H1 (cell line): ENCODE measurements around the gene ATG2B. TPM values are rescaled to one million over a fixed set of nuclear protein-coding genes. Genes with fewer than 3 reads are reported as not detected.

Experiments used
- CTCF ChIA-PET: fragments of 300-600 bp; sonication (Branson Sonifier 250); formaldehyde crosslinking; loops from one replicate; lab custom pipeline; 2021; ENCODE audit not compliant: partially characterized antibody; lab: Charles Lee
- POLR2A ChIA-PET: fragments of 300-600 bp; sonication (Branson Sonifier 250); formaldehyde crosslinking; loops from one replicate; lab custom pipeline; 2021; ENCODE audit warnings: inconsistent platforms; ENCODE audit not compliant: partially characterized antibody; lab: Charles Lee
- DNase-seq, 2 experiments: peaks; one replicate each; pipeline versions ENCODE4 v3.0.0 to v3.0.0-alpha.2; 2010 to 2022; ENCODE audit warnings: low spot score in 2 of 2, low read depth in 1 of 2, mixed read lengths in 1 of 2
- FAIRE-seq: peaks from 2 replicates; lab custom pipeline; 2011; peaks lifted over from hg19 to GRCh38; lab: Jason Lieb, UNC
- H2AFZ ChIP-seq: 2 replicates; pipeline ENCODE4 v1.8.1; 2012; ENCODE audit warnings: low read length, inconsistent platforms
- H2AK5ac ChIP-seq: 2 replicates; pipeline ENCODE4 v1.6.1; 2013; ENCODE audit warnings: low read depth, low read length
- H2BK120ac ChIP-seq: replicated peaks from 2 replicates; pipeline ENCODE3; 2013; ENCODE audit warnings: low read depth, low read length, inconsistent platforms
- H2BK12ac ChIP-seq: 2 replicates; pipeline ENCODE4 v1.6.1; 2013; ENCODE audit warnings: low read depth, low read length
- H2BK15ac ChIP-seq: 2 replicates; pipeline ENCODE4 v1.6.1; 2013; ENCODE audit warnings: low read length
- H2BK20ac ChIP-seq: 2 replicates; pipeline ENCODE4 v1.6.1; 2013; ENCODE audit warnings: low read length
- H2BK5ac ChIP-seq: 2 replicates; pipeline ENCODE4 v1.6.1; 2013; ENCODE audit warnings: low read depth, low read length
- H3K14ac ChIP-seq: 2 replicates; pipeline ENCODE4 v1.6.1; 2013; ENCODE audit warnings: inconsistent platforms; ENCODE audit not compliant: insufficient read length
- H3K18ac ChIP-seq: 2 replicates; pipeline ENCODE4 v1.6.1; 2013; ENCODE audit warnings: low read length; ENCODE audit errors: extremely low read depth
- H3K23ac ChIP-seq: 2 replicates; pipeline ENCODE4 v1.6.1; 2013; ENCODE audit warnings: inconsistent platforms; ENCODE audit not compliant: insufficient read length
- H3K23me2 ChIP-seq: 2 replicates; pipeline ENCODE4 v1.6.1; 2013; ENCODE audit warnings: low read depth, low read length
- H3K27ac ChIP-seq: 2 replicates; pipeline ENCODE4 v1.6.1; 2011; ENCODE audit warnings: low read depth, low read length, inconsistent platforms
- H3K27me3 ChIP-seq, 4 experiments: replicated peaks in 1 of 4; 1 replicate in 1 of 4; 2 replicates in 3 of 4; pipeline versions ENCODE4 v1.6.1 to v1.8.1; 2011 to 2013; ENCODE audit warnings: low read length in 3 of 4, mild to moderate bottlenecking in 3 of 4, inconsistent platforms in 2 of 4, mixed read lengths in 2 of 4, moderate library complexity in 1 of 4; ENCODE audit not compliant: control insufficient read depth in 3 of 4, insufficient read depth in 3 of 4; ENCODE audit errors: extremely low read depth in 1 of 4
- H3K36me3 ChIP-seq, 4 experiments: 2 replicates each; pipeline versions ENCODE4 v1.6.1 to v1.8.1; 2011 to 2013; ENCODE audit warnings: mild to moderate bottlenecking in 4 of 4, low read length in 3 of 4, moderate library complexity in 2 of 4, control low read depth in 1 of 4, inconsistent platforms in 1 of 4; ENCODE audit not compliant: insufficient read depth in 4 of 4, control insufficient read depth in 2 of 4
- H3K4ac ChIP-seq: replicated peaks from 2 replicates; pipeline ENCODE3; 2013; ENCODE audit warnings: low read length, low read depth, mixed read lengths, inconsistent platforms; ENCODE audit not compliant: insufficient read length
- H3K4me1 ChIP-seq, 4 experiments: replicated peaks in 1 of 4; 1 replicate in 1 of 4; 2 replicates in 3 of 4; pipeline versions ENCODE4 v1.6.1 to v1.8.1; 2011 to 2013; ENCODE audit warnings: low read length in 3 of 4, inconsistent platforms in 2 of 4, mixed read lengths in 1 of 4; ENCODE audit not compliant: insufficient read depth in 4 of 4, control insufficient read depth in 3 of 4
- H3K4me2 ChIP-seq, 2 experiments: 2 replicates each; pipeline versions ENCODE4 v1.6.1 to v1.8.1; 2011 to 2013; ENCODE audit warnings: low read depth in 2 of 2, low read length in 2 of 2, control low read depth in 1 of 2, inconsistent platforms in 1 of 2, mild to moderate bottlenecking in 1 of 2; ENCODE audit not compliant: insufficient read depth in 1 of 2
- H3K4me3 ChIP-seq, 4 experiments: fragments of 200-600, 300-600 bp in 1 of 4; sonication (generic), shearing (Covaris generic), sonication (Bioruptor Twin) in 1 of 4; 2 replicates each; pipeline versions ENCODE4 v1.5.1 to v1.8.1; 2011 to 2016; ENCODE audit warnings: low read length in 4 of 4, low read depth in 3 of 4, control low read depth in 2 of 4, inconsistent platforms in 2 of 4, mild to moderate bottlenecking in 2 of 4, mixed read lengths in 1 of 4, moderate library complexity in 1 of 4; ENCODE audit not compliant: insufficient read depth in 2 of 4; ENCODE audit errors: extremely low read depth in 1 of 4
- H3K56ac ChIP-seq: replicated peaks from 2 replicates; pipeline ENCODE3; 2013; ENCODE audit warnings: low read depth, mild to moderate bottlenecking, mixed read lengths, low read length, inconsistent platforms; ENCODE audit not compliant: insufficient read length
- H3K79me1 ChIP-seq: 2 replicates; pipeline ENCODE4 v1.6.1; 2013; ENCODE audit warnings: low read depth, low read length, control low read depth
- H3K79me2 ChIP-seq, 2 experiments: 2 replicates each; pipeline versions ENCODE4 v1.6.1 to v1.8.1; 2012 to 2013; ENCODE audit warnings: low read length in 2 of 2, mild to moderate bottlenecking in 2 of 2, inconsistent platforms in 1 of 2; ENCODE audit not compliant: insufficient read depth in 2 of 2, control insufficient read depth in 1 of 2
- H3K9ac ChIP-seq, 4 experiments: replicated peaks in 1 of 4; 1 replicate in 1 of 4; 2 replicates in 3 of 4; pipeline versions ENCODE4 v1.6.1 to v1.8.1; 2011 to 2013; ENCODE audit warnings: low read depth in 3 of 4, low read length in 3 of 4, control low read depth in 2 of 4, mild to moderate bottlenecking in 2 of 4, moderate library complexity in 2 of 4, inconsistent platforms in 1 of 4; ENCODE audit errors: extremely low read depth in 1 of 4
- H3K9me3 ChIP-seq, 2 experiments: 2 replicates each; pipeline versions ENCODE4 v1.6.1 to v1.8.1; 2012 to 2013; ENCODE audit warnings: mild to moderate bottlenecking in 2 of 2, moderate library complexity in 2 of 2, control low read depth in 1 of 2, inconsistent platforms in 1 of 2, low read depth in 1 of 2, low read length in 1 of 2, mixed read lengths in 1 of 2; ENCODE audit not compliant: insufficient read depth in 2 of 2
- H4K20me1 ChIP-seq, 2 experiments: replicated peaks in 1 of 2; 2 replicates each; pipeline versions ENCODE3 to v1.8.1; 2011 to 2013; ENCODE audit warnings: inconsistent platforms in 2 of 2, low read length in 2 of 2, mild to moderate bottlenecking in 1 of 2; ENCODE audit not compliant: insufficient read depth in 2 of 2, control insufficient read depth in 1 of 2
- H4K5ac ChIP-seq: 2 replicates; pipeline ENCODE4 v1.6.1; 2013; ENCODE audit warnings: low read length, low read depth, mixed read lengths, inconsistent platforms; ENCODE audit not compliant: insufficient read length
- H4K8ac ChIP-seq: 2 replicates; pipeline ENCODE4 v1.8.0; 2013; ENCODE audit warnings: mild to moderate bottlenecking, moderate library complexity, low read length, inconsistent platforms; ENCODE audit not compliant: insufficient read depth; ENCODE audit errors: extremely low read depth
- H4K91ac ChIP-seq: replicated peaks from 2 replicates; pipeline ENCODE3; 2013; ENCODE audit warnings: low read length, mixed read lengths, inconsistent platforms; ENCODE audit not compliant: insufficient read length
- CBX5 ChIP-seq: fragments of 300-800, 300-1000 bp; sonication (generic); IDR thresholded peaks from 2 replicates; pipeline ENCODE4 v1.7.1; 2016; ENCODE audit warnings: antibody characterized with exemption, low read length, low read depth
- CBX8 ChIP-seq: fragments of 300-800, 300-1000 bp; sonication (generic); IDR thresholded peaks from 2 replicates; pipeline ENCODE4 v1.7.1; 2016; ENCODE audit warnings: low read depth, low read length, borderline replicate concordance
- CHD1 ChIP-seq: IDR thresholded peaks from 2 replicates; pipeline ENCODE4 v1.6.1; 2012; ENCODE audit warnings: low read depth, low read length, improper control_type of control experiment
- CHD2 ChIP-seq: IDR thresholded peaks from 2 replicates; pipeline ENCODE4 v1.6.1; 2012; ENCODE audit warnings: low read length, improper control_type of control experiment
- HDAC2 ChIP-seq, 2 experiments: fragments of 300-600 bp in 1 of 2; sonication (generic) in 1 of 2; IDR thresholded peaks; 2 replicates each; pipeline ENCODE4 v1.6.1; 2011 to 2012; ENCODE audit warnings: low read depth in 2 of 2, low read length in 2 of 2, mild to moderate bottlenecking in 2 of 2, moderate library complexity in 2 of 2, borderline replicate concordance in 1 of 2, inconsistent platforms in 1 of 2
- RBBP5 ChIP-seq: IDR thresholded peaks from 2 replicates; pipeline ENCODE4 v1.7.1; 2012; ENCODE audit warnings: low read depth, mild to moderate bottlenecking, inconsistent platforms, low read length, moderate library complexity, borderline replicate concordance
- RNF2 ChIP-seq: fragments of 200-900, 300-1000 bp; sonication (generic); IDR thresholded peaks from 2 replicates; pipeline ENCODE4 v1.7.1; 2016; ENCODE audit warnings: borderline replicate concordance, low read depth, mild to moderate bottlenecking, antibody characterized with exemption, low read length; ENCODE audit not compliant: poor library complexity, severe bottlenecking; ENCODE audit errors: missing control alignments
- SIN3A ChIP-seq, 2 experiments: IDR thresholded peaks in 1 of 2; conservative IDR thresholded peaks in 1 of 2; 2 replicates each; pipeline ENCODE4 v1.6.1; 2011 to 2012; ENCODE audit warnings: low read length in 2 of 2, improper control_type of control experiment in 1 of 2, low read depth in 1 of 2, mild to moderate bottlenecking in 1 of 2
- SP4 ChIP-seq: IDR thresholded peaks from 2 replicates; pipeline ENCODE4 v1.6.1; 2012; ENCODE audit warnings: low read length, inconsistent platforms
- WGBS, 2 experiments: shearing (Covaris generic) in 1 of 2; methylation state at CpG; one replicate each; pipeline versions ENCODE4 v1.1.6 to v1.1.7; 2013 to 2015; ENCODE audit warnings: low lambda C conversion rate in 2 of 2, mixed read lengths in 2 of 2, inconsistent platforms in 1 of 2, low coverage in 1 of 2, missing lambda C conversion rate in 1 of 2; ENCODE audit not compliant: insufficient replicate concordance in 2 of 2, insufficient coverage in 1 of 2, insufficient read length in 1 of 2; ENCODE audit errors: extremely low coverage in 1 of 2, missing lambda C conversion rate in 1 of 2; 5-methylcytosine and 5-hydroxymethylcytosine counted together
- polyA plus RNA-seq, 7 experiments: library from polyadenylated mRNA; depleted of rRNA in 3 of 7; stranded (reverse) in 5 of 7; unstranded in 2 of 7; fragments of >200 nt in 5 of 7; fragments of 200-250 nt in 2 of 7; gene quantifications; 1 replicate in 5 of 7; 2 replicates in 1 of 7; 4 replicates in 1 of 7; pipeline versions ENCODE4 v1.2.1 to v1.2.3, GENCODE V29; 2011 to 2013; ENCODE audit warnings: missing spikeins in 2 of 7, mixed read lengths in 2 of 7
- total RNA-seq: library from RNA; stranded (reverse); fragmentation: NEBNext Ultra II Directional; extraction: Animal tissue kit (Norgen Biotek cat#: 25700); gene quantifications from 2 replicates; pipeline ENCODE4 v1.2.1, GENCODE V29; 2021
- TF ChIP-seq, protein P1 (sequence below): IDR thresholded peaks from 2 replicates; pipeline ENCODE4 v1.6.1; 2011; ENCODE audit warnings: low read length, improper control_type of control experiment
- TF ChIP-seq, protein P2 (sequence below): IDR thresholded peaks from 2 replicates; pipeline ENCODE4 v1.6.1; 2011; ENCODE audit warnings: low read depth, mild to moderate bottlenecking, low read length; ENCODE audit not compliant: insufficient read depth

Gene ATG2B
- total and polyA plus RNA-seq, 2 of the 8 experiments (the other 6 are each of a cell fraction or from before 2014, with no cell fraction given), result 4.6 to 14.4 TPM

DNA sequence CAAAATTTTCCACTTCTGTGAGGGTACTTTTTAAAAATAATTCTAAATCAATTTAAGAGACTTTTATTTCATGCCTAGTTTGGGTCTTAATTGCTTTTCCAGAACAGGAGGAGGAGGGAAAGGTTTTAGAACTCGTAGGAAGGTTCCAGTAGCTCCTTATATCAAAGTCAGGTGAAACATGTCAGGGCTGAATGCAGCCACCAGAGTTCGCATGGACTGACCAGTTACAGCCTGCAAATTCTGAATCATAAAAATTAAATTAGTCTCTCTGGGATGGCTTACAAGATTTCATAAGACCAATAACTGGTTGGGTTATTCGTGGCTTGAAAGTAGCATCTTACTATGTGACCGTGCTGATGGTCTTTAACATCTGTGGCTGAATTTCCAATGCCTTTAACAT, 106.7 kb downstream of the ATG2B start:
- no peak overlapping the region for H2BK5ac ChIP-seq
- H3K27me3 ChIP-seq, result no peaks in the 10 kb centered on the region
- ChIA-PET POLR2A (interaction anchor here (0.7 kb wide), 1 partner anchor 11 kb away, joined by 3 read pairs; no protein-coding TSS in a partner anchor), CTCF (interaction anchor here (1.0 to 2.6 kb wide), 4 partner anchors 9 to 158 kb away, joined by 3 to 7 read pairs (median 4); no protein-coding TSS in a partner anchor)
- H3K36me3 ChIP-seq, result no peaks in the 10 kb centered on the region
- H3K9ac ChIP-seq, result no peak overlapping the region
- H3K18ac ChIP-seq, result no peak overlapping the region
- H2AK5ac ChIP-seq, result no peak overlapping the region
- no peaks in the 10 kb centered on the region for H3K79me1 ChIP-seq
- no peak overlapping the region for H3K4ac ChIP-seq
- DNase-seq (no peak), FAIRE-seq (no peak)
- H3K4me1 ChIP-seq, result no peaks in the 10 kb centered on the region; a peak in 1 of 7 replicates
- H2BK20ac ChIP-seq, result no peak overlapping the region
- H3K4me3 ChIP-seq, result no peak overlapping the region
- H3K23me2 ChIP-seq, result no peaks in the 10 kb centered on the region
- no peak overlapping the region for H3K56ac ChIP-seq
- peaks cover 0 to 7% of the 10 kb centered on the region in 2 experiments; a peak in 2 of 4 replicates for H3K9me3 ChIP-seq
- no peak overlapping the region for H2BK120ac ChIP-seq
- no peak overlapping the region for H4K91ac ChIP-seq
- WGBS, 2 experiments, result 87% methylated on average over 4 of the region's 4 CpGs; no CpG with 5 or more reads in 1 of the 2 experiments
- no peaks in the 10 kb centered on the region for H4K20me1 ChIP-seq
- H3K79me2 ChIP-seq, result no peaks in the 10 kb centered on the region
- H2AFZ ChIP-seq, result no peak overlapping the region
- no peak overlapping the region for H2BK12ac ChIP-seq
- no peak overlapping the region for H4K5ac ChIP-seq
- no peak overlapping the region for H3K4me2 ChIP-seq
- no peak overlapping the region for H3K27ac ChIP-seq
- H3K14ac ChIP-seq, result no peak overlapping the region
- no peak overlapping the region for H4K8ac ChIP-seq
- no peak overlapping the region for H3K23ac ChIP-seq
- no peak overlapping the region for H2BK15ac ChIP-seq
- TF ChIP-seq RBBP5 (no peak), CHD1 (no peak), SP4 (no peak), SIN3A (conservative IDR thresholded peaks at IDR 0.05 in 1 of 2, IDR thresholded peaks at IDR 0.05 in 1 of 2; ENCODE audit: low read depth in 1 of 2, low read length in 2 of 2) (no peak), CBX5 (no peak), RNF2 (no peak), CBX8 (no peak), CHD2 (no peak), HDAC2 (IDR thresholded peaks at IDR 0.05; ENCODE audit: borderline replicate concordance in 1 of 2, low read depth in 2 of 2, low read length in 2 of 2) (no peak)
- TF ChIP-seq, protein P1, sequence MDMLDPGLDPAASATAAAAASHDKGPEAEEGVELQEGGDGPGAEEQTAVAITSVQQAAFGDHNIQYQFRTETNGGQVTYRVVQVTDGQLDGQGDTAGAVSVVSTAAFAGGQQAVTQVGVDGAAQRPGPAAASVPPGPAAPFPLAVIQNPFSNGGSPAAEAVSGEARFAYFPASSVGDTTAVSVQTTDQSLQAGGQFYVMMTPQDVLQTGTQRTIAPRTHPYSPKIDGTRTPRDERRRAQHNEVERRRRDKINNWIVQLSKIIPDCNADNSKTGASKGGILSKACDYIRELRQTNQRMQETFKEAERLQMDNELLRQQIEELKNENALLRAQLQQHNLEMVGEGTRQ, result no peak
- TF ChIP-seq, protein P2, sequence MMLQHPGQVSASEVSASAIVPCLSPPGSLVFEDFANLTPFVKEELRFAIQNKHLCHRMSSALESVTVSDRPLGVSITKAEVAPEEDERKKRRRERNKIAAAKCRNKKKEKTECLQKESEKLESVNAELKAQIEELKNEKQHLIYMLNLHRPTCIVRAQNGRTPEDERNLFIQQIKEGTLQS, result no peak
